Hepatocyte (in vitro differentiated cells): ENCODE data around the gene PHACTR3. TPM values are rescaled to one million over a fixed set of nuclear protein-coding genes. Genes with fewer than 3 reads are reported as not detected.

Experiments used
- DNase-seq: peaks from one replicate; pipeline ENCODE4 v3.0.0-alpha.2; 2016; ENCODE audit warnings: low spot score
- H2AFZ ChIP-seq: fragments of 200-600 bp; sonication (generic); 2 replicates; pipeline ENCODE4 v1.6.0; 2016; ENCODE audit warnings: antibody characterized with exemption, mild to moderate bottlenecking
- H3K27ac ChIP-seq: fragments of 200-600 bp; sonication (generic); 2 replicates; pipeline ENCODE4 v1.5.1; 2016; ENCODE audit warnings: mild to moderate bottlenecking
- H3K27me3 ChIP-seq: fragments of 200-600 bp; sonication (generic); 2 replicates; pipeline ENCODE4 v1.6.1; 2016
- H3K36me3 ChIP-seq: fragments of 200-600 bp; sonication (generic); replicated peaks from 2 replicates; pipeline ENCODE4 v1.5.1; 2016; ENCODE audit warnings: low read depth; ENCODE audit not compliant: insufficient read depth
- H3K4me1 ChIP-seq: fragments of 200-600 bp; sonication (generic); 2 replicates; pipeline ENCODE4 v1.5.1; 2016; ENCODE audit warnings: mild to moderate bottlenecking, moderate library complexity; ENCODE audit not compliant: insufficient read depth
- H3K4me2 ChIP-seq: fragments of 200-600 bp; sonication (generic); 2 replicates; pipeline ENCODE4 v1.6.0; 2016
- H3K4me3 ChIP-seq: fragments of 200-600 bp; sonication (generic); 2 replicates; pipeline ENCODE4 v1.5.1; 2016; ENCODE audit warnings: mild to moderate bottlenecking
- H3K79me2 ChIP-seq: fragments of 200-600 bp; sonication (generic); 2 replicates; pipeline ENCODE4 v1.6.0; 2017; ENCODE audit warnings: mild to moderate bottlenecking
- H3K9me2 ChIP-seq: fragments of 200-600 bp; sonication (generic); replicated peaks from 2 replicates; pipeline ENCODE4 v1.6.0; 2017; ENCODE audit warnings: mild to moderate bottlenecking; ENCODE audit not compliant: insufficient read depth
- H3K9me3 ChIP-seq: fragments of 200-600 bp; sonication (generic); 2 replicates; pipeline ENCODE4 v1.5.1; 2016; ENCODE audit warnings: low read depth, mild to moderate bottlenecking
- H4K20me1 ChIP-seq: fragments of 200-600 bp; sonication (generic); 2 replicates; pipeline ENCODE4 v1.6.0; 2016; ENCODE audit warnings: mild to moderate bottlenecking; ENCODE audit not compliant: insufficient read depth, poor library complexity, severe bottlenecking
- EZH2 ChIP-seq: fragments of 200-600 bp; sonication (generic); IDR thresholded peaks from 2 replicates; pipeline ENCODE4 v1.6.1; 2016; ENCODE audit warnings: antibody characterized with exemption, mild to moderate bottlenecking, borderline replicate concordance
- EZH2phosphoT487 ChIP-seq: fragments of 200-600 bp; sonication (generic); IDR thresholded peaks from one replicate; pipeline ENCODE4 v1.6.1; 2018; ENCODE audit warnings: antibody characterized with exemption, mild to moderate bottlenecking, low read depth, moderate library complexity; ENCODE audit not compliant: unreplicated experiment, severe bottlenecking
- WGBS: methylation state at CpG from one replicate; pipeline ENCODE4 v1.1.6; 2016; ENCODE audit warnings: low lambda C conversion rate; ENCODE audit errors: missing lambda C conversion rate; 5-methylcytosine and 5-hydroxymethylcytosine counted together
- polyA plus RNA-seq: library from polyadenylated mRNA; unstranded; fragments of >200 nt; fragmentation: Nextera tagmentation; extraction: Ambion mirVana; gene quantifications from 2 replicates; pipeline ENCODE4 v1.2.1, GENCODE V29; 2016
- total RNA-seq: library from RNA; depleted of rRNA; stranded (reverse); fragments of >200 nt; gene quantifications from 2 replicates; pipeline ENCODE4 v1.2.3, GENCODE V29; 2014
- TF ChIP-seq, protein P1 (sequence below): fragments of 200-600 bp; sonication (generic); IDR thresholded peaks from 2 replicates; pipeline ENCODE4 v1.5.1; 2016; ENCODE audit warnings: antibody characterized with exemption, mild to moderate bottlenecking; ENCODE audit not compliant: poor library complexity

The PHACTR3 gene
- total and polyA plus RNA-seq, 2 experiments from 2014 or later: 5.2 to 7.5 TPM

DNA sequence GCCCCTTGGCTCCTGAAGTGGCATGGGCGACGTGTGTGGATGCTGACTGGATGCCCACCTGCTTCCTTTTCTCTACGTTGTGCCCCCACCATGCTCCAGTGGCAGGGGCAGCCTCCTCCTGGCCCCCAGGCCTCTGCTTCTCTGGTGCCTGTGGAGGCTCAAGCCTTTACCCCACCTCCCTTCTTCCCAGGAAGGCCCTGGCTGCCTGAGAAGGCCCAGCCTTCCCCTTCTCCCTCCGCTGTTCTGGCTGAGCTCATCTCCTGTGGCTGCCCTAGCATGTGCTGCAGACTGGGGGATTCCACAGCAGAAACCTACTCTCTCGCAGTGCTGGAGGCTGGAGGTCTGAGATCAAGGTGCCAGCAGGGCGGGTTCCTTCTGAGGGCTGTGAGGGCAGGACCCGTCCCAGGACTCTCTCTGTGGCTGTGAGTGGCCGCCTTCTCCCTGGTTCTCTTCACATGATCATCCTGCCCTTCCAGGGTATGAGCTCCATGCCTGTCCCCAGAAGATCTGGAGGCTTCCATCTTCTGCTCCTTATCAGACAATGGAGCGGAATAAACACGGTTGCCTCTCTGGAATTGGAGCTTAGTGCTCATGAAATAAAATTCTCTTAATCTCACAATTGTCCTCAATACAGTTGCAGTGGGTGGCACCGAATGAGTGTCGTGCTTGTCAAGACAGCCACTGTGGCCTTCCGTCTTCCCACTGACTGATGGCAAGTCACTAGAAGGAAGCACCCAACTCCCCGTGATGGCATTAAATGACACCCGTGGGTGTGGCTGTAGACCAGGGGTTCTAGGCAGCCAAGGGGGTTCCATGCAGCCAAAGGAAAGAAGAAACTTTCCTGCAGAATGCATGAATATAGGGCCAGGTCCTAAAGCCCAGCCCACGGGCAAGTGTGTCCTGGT is 25.1 kb downstream of the PHACTR3 start:
- Histone ChIP-seq H3K9me2 (no peaks in the 10 kb centered on the region), H2AFZ (no peak overlapping the region), H3K27ac (no peak overlapping the region), H4K20me1 (no peaks in the 10 kb centered on the region), H3K79me2 (no peaks in the 10 kb centered on the region), H3K4me3 (no peak overlapping the region), H3K9me3 (no peaks in the 10 kb centered on the region), H3K27me3 (no peaks in the 10 kb centered on the region), H3K4me1 (no peaks in the 10 kb centered on the region), H3K4me2 (no peak overlapping the region), H3K36me3 (no peaks in the 10 kb centered on the region)
- WGBS: 79% methylated on average over 15 of the region's 16 CpGs
- TF ChIP-seq EZH2 (no peak), EZH2phosphoT487 (no peak)
- TF ChIP-seq, protein P1, sequence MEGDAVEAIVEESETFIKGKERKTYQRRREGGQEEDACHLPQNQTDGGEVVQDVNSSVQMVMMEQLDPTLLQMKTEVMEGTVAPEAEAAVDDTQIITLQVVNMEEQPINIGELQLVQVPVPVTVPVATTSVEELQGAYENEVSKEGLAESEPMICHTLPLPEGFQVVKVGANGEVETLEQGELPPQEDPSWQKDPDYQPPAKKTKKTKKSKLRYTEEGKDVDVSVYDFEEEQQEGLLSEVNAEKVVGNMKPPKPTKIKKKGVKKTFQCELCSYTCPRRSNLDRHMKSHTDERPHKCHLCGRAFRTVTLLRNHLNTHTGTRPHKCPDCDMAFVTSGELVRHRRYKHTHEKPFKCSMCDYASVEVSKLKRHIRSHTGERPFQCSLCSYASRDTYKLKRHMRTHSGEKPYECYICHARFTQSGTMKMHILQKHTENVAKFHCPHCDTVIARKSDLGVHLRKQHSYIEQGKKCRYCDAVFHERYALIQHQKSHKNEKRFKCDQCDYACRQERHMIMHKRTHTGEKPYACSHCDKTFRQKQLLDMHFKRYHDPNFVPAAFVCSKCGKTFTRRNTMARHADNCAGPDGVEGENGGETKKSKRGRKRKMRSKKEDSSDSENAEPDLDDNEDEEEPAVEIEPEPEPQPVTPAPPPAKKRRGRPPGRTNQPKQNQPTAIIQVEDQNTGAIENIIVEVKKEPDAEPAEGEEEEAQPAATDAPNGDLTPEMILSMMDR: no peak
- DNase-seq: no peak

DNA sequence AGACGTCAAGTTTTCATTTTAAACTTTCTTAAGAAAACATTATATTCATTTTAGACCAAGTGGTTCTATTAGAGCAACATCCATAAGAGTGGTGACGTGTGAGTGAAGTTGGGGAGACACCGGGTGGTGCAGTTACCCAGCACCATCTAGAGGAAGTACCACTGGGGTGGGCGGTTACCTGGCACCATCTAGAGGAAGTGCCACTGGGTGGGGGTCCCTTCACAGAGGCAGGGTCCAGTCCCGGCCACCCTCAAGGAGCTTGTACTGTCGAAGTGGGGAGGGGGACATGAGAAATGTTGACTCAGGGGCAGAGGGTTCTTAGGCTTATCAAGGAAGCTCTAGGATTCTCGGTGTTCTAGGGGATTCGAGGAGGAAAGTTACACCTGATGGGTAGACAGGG is 26.2 kb downstream of the PHACTR3 start:
- no peaks in the 10 kb centered on the region for H3K9me2 ChIP-seq
- no peaks in the 10 kb centered on the region for H3K79me2 ChIP-seq
- no peak for DNase-seq
- no peak overlapping the region for H2AFZ ChIP-seq
- no peaks in the 10 kb centered on the region for H3K27me3 ChIP-seq
- H3K4me1 ChIP-seq: no peaks in the 10 kb centered on the region
- 51% methylated on average over 8 of the region's 8 CpGs for WGBS
- H3K27ac ChIP-seq: no peak overlapping the region
- no peaks in the 10 kb centered on the region for H3K9me3 ChIP-seq
- no peak overlapping the region for H3K4me2 ChIP-seq
- no peak overlapping the region for H3K4me3 ChIP-seq
- no peaks in the 10 kb centered on the region for H3K36me3 ChIP-seq
- no peaks in the 10 kb centered on the region for H4K20me1 ChIP-seq
- TF ChIP-seq, protein P1: no peak
- TF ChIP-seq EZH2phosphoT487: no peak
- no peak for TF ChIP-seq EZH2

DNA sequence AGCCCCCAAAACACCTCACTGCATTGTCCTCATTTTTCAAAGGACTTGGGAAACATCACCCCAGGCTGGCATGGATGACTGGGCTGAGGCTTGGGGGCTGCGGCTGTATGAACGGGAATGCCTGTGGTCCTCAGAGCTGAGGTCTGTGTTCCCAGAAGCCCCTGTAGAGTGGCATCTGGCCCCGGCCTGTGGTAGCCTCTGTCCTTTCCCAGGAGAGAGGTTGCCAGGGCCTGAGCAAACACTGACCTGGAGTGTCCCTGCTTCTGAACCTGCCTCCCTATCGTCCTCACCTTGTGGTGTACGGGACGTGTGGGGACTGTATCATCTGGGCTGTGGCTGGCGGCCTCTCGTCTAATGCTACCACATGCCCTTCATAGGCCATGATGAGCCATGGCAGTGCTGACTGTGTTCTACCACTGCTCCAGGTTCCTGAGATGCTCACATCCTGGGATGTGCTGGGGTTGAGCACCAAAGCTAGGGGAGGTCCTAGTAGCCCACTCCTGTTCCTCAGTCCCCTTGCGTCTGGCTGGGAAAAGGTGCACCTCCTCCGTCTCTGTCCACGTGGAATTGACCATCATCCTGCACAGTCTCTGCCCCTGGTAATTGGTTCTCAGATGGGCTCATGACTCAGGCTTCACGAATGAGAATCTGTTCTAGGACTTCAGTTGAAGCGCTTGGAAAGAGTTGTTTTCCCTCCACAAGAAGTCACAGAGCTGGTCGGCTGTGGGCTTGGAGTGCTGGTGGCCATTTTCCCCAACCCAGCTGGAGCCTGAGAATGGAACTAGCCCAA is 27.6 kb downstream of the PHACTR3 start:
- DNase-seq: no peak
- TF ChIP-seq, protein P1: no peak
- Histone ChIP-seq H3K27ac (no peak overlapping the region), H3K4me1 (no peaks in the 10 kb centered on the region), H3K27me3 (no peaks in the 10 kb centered on the region), H3K79me2 (no peaks in the 10 kb centered on the region), H3K36me3 (no peaks in the 10 kb centered on the region), H3K9me2 (no peaks in the 10 kb centered on the region), H4K20me1 (no peaks in the 10 kb centered on the region), H3K9me3 (no peaks in the 10 kb centered on the region), H2AFZ (no peak overlapping the region), H3K4me3 (no peak overlapping the region), H3K4me2 (no peak overlapping the region)
- 85% methylated on average over 14 of the region's 14 CpGs for WGBS
